Activated CD4-positive, alpha-beta T cell treated with anti-CD3 and anti-CD28 coated beads, Interleukin-10, Interleukin-2, amounts not matched to agents 100 ng/mL and 50 ng/mL, durations not matched to agents 16 hours and 8 hours (primary cell): ENCODE measurements around the gene IAH1.

ENCODE experiments used
- DNase-seq: peaks from one replicate; pipeline ENCODE4 v3.0.0-alpha.2; 2020

IAH1 gene

GRCh38 chr2:9535177-9535576 is 60.8 kb downstream of the IAH1 start:
- no peak for DNase-seq

- no peak for DNase-seq
Measured at GRCh38 chr2:9536504-9536903, 62.2 kb downstream of the IAH1 start.

GRCh38 chr2:9538000-9538507 is 63.7 kb downstream of the IAH1 start:
- no peak for DNase-seq
